Measurements from ENCODE around the gene MPND. TPM values are rescaled to one million over a fixed set of nuclear protein-coding genes. Genes with fewer than 3 reads are reported as not detected.

The MPND gene
- total RNA-seq, 1 donor from 2014 or later: 6.6 TPM

- TF ChIP-seq, protein P1, sequence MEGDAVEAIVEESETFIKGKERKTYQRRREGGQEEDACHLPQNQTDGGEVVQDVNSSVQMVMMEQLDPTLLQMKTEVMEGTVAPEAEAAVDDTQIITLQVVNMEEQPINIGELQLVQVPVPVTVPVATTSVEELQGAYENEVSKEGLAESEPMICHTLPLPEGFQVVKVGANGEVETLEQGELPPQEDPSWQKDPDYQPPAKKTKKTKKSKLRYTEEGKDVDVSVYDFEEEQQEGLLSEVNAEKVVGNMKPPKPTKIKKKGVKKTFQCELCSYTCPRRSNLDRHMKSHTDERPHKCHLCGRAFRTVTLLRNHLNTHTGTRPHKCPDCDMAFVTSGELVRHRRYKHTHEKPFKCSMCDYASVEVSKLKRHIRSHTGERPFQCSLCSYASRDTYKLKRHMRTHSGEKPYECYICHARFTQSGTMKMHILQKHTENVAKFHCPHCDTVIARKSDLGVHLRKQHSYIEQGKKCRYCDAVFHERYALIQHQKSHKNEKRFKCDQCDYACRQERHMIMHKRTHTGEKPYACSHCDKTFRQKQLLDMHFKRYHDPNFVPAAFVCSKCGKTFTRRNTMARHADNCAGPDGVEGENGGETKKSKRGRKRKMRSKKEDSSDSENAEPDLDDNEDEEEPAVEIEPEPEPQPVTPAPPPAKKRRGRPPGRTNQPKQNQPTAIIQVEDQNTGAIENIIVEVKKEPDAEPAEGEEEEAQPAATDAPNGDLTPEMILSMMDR (IDR thresholded peaks at IDR 0.05; ENCODE audit: insufficient read depth, low read length, poor library complexity, severe bottlenecking): no peak
- DNase-seq (ENCODE audit: low read depth): no peak
- Histone ChIP-seq H3K4me3 (ENCODE audit: low read depth, low read length) (no peak overlapping the region), H3K27me3 (ENCODE audit: control insufficient read depth, insufficient read depth, low read length) (no peaks in the 10 kb centered on the region), H3K36me3 (ENCODE audit: control insufficient read depth, insufficient read depth, low read length) (peaks cover 3% of the 10 kb centered on the region)
Observed at GRCh38 chr19:4391701-4392483, 48.5 kb downstream of the MPND start.

DNA sequence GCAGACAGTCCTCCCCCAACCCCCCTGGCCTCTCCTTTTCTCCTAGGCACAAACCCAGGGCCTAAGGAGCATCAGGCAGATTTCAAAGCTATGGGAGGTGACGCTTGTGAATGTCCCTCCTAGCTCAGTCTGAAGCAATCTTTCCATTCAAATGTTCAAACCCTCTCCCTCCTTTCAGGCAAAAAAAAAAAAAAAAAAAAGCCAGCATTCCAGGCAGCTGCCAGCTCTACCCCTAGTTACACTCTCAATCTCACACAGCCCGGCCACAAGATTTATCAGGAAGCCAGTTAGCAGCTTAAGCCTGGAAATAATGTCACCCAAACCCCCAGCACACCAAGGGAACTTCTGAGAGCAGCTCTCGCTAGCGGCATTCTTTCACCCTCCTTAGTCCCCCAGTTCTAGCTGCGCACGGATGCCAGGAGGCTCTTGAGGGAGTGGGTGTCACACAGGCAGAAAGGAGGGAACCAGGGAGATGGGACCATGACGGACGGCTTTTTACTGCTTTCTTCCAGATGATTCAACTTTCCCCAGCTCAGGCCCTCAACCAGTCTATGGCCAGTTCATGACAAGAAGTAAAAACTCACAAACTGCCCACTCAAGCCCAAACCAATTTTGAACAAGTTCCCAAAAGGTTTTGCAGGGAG lies 50.7 kb downstream of the MPND start:
- Histone ChIP-seq H3K4me3 (ENCODE audit: low read depth, low read length) (no peak overlapping the region), H3K36me3 (ENCODE audit: control insufficient read depth, insufficient read depth, low read length) (peaks cover 6% of the 10 kb centered on the region), H3K27me3 (ENCODE audit: control insufficient read depth, insufficient read depth, low read length) (no peaks in the 10 kb centered on the region)
- TF ChIP-seq, protein P1 (IDR thresholded peaks at IDR 0.05; ENCODE audit: insufficient read depth, low read length, poor library complexity, severe bottlenecking): no peak
- DNase-seq (ENCODE audit: low read depth): no peak

DNA sequence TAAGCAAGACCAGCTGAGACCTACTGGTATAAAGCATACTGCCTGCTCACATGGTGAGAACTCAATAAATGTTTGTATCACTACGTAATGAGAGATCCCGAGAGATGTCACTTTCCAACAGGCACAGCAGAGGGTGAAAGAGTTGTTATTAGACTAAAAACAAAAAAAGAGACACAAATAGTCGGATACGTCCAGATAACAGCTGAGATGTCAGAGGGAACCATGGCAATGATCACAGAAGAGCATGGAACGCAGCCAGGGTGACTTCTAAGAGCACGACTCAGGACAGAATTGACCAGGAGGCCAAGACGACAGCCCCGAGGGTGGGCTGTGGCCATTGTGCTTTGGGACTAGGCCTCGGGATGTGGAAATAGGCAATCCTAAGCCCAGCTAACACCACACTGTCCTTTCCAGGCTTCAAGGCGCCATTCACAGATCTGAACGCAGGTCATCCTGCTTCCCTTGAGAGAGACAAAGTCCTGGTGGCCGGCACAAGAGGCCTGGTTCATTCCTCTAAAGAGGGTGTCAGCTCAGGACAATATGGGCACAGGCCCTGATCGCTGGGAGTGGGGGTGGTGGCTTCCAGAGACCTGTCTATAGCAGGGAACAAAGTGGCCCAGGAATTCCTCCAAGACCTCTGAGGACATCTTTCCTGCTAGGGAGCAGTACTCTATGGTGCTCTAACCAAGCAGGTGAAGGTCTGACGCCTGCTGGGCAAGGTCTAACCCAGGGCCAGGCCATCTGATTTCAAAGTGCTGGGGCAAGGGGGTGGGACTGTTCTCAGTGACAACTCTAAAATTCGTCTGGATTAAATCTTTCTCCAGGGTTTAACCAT lies 53.8 kb downstream of the MPND start:
- no peak for DNase-seq (ENCODE audit: low read depth)
- Histone ChIP-seq H3K36me3 (ENCODE audit: control insufficient read depth, insufficient read depth, low read length) (peaks cover 4% of the 10 kb centered on the region), H3K4me3 (ENCODE audit: low read depth, low read length) (no peak overlapping the region), H3K27me3 (ENCODE audit: control insufficient read depth, insufficient read depth, low read length) (no peaks in the 10 kb centered on the region)
- TF ChIP-seq, protein P1 (IDR thresholded peaks at IDR 0.05; ENCODE audit: insufficient read depth, low read length, poor library complexity, severe bottlenecking): no peak

GRCh38 chr19:4399812-4400134 lies 56.4 kb downstream of the MPND start:
- no peak for DNase-seq (ENCODE audit: low read depth)
- TF ChIP-seq, protein P1 (IDR thresholded peaks at IDR 0.05; ENCODE audit: insufficient read depth, low read length, poor library complexity, severe bottlenecking): no peak
- Histone ChIP-seq H3K4me3 (ENCODE audit: low read depth, low read length) (peak overlapping the region; percentile 95), H3K36me3 (ENCODE audit: control insufficient read depth, insufficient read depth, low read length) (peaks cover 4% of the 10 kb centered on the region), H3K27me3 (ENCODE audit: control insufficient read depth, insufficient read depth, low read length) (no peaks in the 10 kb centered on the region)

DNA sequence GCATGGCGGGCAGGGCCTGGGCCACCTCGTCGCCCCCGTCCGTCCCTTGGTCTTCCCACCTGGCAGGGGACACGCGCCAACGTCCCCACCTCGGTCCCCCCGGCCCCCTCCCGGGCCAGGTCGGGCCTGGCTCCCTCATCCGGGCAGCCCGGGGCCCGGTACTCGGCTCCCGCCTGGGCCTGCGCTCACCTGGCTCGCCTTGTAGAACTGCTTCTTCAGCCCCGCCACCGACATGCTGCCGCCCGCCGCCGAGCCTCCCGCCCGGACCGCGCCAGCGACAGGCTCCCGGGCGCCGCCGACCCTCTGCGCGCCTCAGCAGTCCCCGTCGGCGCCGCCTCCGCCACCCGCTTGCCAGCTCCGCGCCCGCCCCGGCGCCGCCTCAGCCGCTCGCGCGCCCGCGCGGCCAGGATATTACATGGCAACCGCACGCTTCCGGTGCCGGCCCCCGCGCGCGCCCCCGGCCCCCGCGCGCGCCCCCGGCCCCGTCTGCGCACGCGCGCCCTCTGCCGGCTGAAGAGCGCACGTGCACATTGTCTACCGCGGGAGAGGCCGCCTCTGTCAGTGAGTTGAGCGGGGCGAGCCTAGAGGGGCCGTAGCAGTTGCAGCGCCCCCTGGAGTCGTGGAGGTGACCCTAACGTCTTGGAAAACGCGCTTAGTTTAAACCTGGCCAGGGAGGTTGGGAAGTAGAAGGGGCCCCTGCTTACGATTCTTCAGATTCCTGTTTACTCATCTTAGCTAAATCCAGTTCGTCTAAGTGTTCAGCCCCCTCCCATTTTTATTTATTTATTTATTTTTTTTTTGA lies 57.0 kb downstream of the MPND start, which contains the start of gene SH3GL1:
Gene SH3GL1 (minus strand): TSS at position 413 of the 802 bp plus-strand sequence. CDS start 179 bp downstream, at position 234.
- TF ChIP-seq, protein P1 (IDR thresholded peaks at IDR 0.05; ENCODE audit: insufficient read depth, low read length, poor library complexity, severe bottlenecking): peak; percentile 97
- no peaks in the 10 kb centered on the region for H3K27me3 ChIP-seq (ENCODE audit: control insufficient read depth, insufficient read depth, low read length)
- DNase-seq (ENCODE audit: low read depth): no peak

More for the DNA sequence above, 57.0 kb downstream of the MPND start, which contains the start of gene SH3GL1:
- Histone ChIP-seq H3K36me3 (ENCODE audit: control insufficient read depth, insufficient read depth, low read length) (peaks cover 4% of the 10 kb centered on the region), H3K4me3 (ENCODE audit: low read depth, low read length) (peak within 1 kb of the TSS; percentile 95)
